HG03103 (cell line): Measurements from ENCODE around the gene GPR3.
"Not testable (repeated sequence)": the region's sequence is repeated elsewhere in the genome, so short reads cannot be mapped to it uniquely, and the experiment has no call there.

Source experiments
- ATAC-seq: cut with Tn5 transposase; IDR thresholded peaks from one replicate; pipeline ENCODE4 v1.9.1; 2021; ENCODE audit warnings: low read depth; ENCODE audit not compliant: unreplicated experiment

Gene GPR3

GRCh38 chr1:27398405-27399149 is 6.2 kb downstream of the GPR3 start:
- no peak for ATAC-seq

- no peak for ATAC-seq
Measured at GRCh38 chr1:27399251-27400025, 7.0 kb downstream of the GPR3 start.

- no peak for ATAC-seq
Measured at GRCh38 chr1:27400082-27400962, 7.9 kb downstream of the GPR3 start.

DNA sequence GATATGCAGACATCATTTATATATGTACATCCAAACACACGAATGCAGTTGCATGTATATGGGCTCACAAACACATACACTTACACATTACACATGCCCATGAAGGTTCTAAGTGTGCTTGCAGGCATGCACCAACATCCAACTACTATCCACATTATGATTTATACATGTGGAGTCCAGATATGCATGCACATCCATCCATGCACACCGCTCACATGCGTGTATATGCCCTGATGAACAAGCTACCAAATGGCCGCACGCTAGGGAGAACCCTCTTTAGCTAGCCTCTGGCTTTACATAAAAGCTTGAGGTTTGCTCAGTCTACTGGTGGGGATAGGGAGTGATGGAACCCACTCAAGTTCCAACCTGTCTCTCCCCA is 8.5 kb downstream of the GPR3 start:
- no peak for ATAC-seq

DNA sequence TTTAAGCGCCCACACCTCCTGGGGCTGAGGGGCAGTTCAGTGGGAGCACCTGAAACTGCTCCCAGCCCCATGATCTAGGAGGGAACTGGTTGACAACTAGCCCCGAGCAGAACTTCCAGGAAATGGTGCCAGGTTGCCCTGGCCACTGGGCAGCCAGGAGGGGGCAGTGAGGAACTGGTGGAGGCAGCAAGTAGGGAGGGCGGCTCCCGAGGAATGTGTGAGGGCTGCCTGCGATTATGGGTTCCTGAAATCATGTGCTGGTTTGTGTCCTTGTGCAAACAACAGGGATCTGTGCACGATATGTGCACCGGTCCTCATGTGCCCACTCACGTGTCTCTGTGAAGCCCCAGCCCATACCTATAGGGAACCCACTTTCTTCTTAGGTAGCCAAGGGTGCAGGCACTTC is 9.9 kb downstream of the GPR3 start:
- no peak for ATAC-seq

DNA sequence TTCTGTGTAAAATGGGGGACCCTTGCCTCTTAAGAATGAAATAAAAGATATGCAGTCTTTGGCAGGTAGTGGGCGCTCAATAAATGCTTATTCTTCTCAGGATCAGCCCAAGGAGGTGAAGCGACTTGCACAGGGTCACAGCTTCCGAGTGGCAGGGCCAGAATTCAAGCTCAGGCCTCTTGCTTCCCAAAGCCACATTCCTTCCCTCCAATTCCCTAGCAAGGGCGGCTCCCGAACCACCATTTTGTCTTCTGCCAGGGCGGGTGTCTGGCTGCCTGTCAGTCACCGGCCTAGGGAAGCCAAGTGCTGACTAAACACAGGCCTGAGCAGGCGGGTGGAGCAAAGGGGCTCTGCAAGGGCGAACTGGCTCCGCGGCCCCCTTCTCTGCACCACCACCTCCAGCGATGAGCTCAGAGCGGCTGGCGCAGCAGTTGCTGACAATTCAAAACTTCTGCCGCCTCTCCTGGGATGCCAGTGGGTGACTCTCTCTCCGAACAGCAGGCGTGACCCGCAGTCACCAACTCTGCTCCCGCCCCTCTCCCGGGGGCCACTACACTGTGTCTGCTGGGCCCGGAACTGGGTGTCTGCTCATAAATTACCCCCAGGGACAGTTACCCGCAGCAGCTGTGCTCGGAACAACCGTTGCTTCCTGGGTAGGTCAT is 10.8 kb downstream of the GPR3 start:
- ATAC-seq, result no peak

DNA sequence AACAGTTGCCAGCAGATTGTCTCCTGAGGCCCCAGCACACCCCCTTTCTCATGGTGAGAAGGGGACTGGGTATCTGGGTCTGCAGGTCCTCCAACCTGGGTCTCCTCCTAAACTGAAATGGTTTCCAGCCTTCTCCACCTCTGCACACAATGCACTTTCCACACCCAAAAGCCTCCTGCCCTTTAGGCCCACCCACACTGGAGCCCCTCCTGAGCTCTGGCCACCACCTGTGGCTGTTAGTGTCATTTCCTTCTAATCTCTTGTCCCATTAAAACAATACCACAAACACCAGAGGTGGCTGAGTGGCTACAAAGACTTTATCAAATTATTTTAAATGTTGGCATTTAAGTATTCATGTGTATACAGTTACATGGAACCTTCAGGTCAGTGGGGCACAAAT is 11.5 kb downstream of the GPR3 start:
- no peak for ATAC-seq

- no peak for ATAC-seq
Measured at GRCh38 chr1:27405074-27405473, 12.7 kb downstream of the GPR3 start.

DNA sequence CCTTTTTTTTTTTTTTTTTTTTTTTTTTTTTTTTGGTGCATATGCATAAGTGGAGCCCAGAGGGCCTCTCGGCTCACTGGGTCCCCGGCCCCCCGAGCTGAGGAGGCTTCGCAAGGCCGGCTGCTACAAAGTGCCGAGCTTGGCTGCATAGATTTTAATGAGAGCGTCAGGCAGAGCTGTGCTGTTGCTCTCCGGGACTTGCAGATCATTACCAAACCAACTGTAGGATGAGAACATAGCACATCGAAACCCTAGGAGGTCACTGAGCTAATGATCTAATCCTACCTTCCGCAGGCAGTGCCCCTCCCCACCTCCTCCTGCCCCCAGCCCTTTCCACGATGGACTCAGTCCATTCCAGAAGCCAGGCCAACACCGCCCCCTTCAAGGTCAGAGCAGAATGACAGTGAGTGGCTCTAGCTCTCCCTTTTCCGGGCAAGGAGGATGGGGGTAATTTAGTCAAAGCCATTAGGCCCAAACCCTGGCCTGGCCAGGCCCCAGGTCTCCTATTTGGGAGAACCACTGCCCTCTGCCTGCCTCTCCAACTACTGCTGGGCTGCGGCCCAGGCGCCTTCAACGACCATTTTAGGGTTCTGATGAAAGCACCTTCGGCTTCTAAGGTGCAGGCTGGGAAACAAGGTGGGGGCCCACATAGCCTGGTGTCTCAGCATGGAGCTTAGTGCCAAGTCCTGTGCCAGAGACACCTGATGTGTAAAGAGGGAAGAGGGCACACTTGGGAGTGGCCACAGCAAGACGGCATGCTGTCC is 13.4 kb downstream of the GPR3 start:
- not testable (repeated sequence) for ATAC-seq

- ATAC-seq, result no peak
Measured at GRCh38 chr1:27406362-27406680, 13.9 kb downstream of the GPR3 start.

GRCh38 chr1:27406791-27407190 is 14.4 kb downstream of the GPR3 start:
- not testable (repeated sequence) for ATAC-seq

GRCh38 chr1:27408151-27408550 is 15.7 kb downstream of the GPR3 start:
- ATAC-seq, result no peak

DNA sequence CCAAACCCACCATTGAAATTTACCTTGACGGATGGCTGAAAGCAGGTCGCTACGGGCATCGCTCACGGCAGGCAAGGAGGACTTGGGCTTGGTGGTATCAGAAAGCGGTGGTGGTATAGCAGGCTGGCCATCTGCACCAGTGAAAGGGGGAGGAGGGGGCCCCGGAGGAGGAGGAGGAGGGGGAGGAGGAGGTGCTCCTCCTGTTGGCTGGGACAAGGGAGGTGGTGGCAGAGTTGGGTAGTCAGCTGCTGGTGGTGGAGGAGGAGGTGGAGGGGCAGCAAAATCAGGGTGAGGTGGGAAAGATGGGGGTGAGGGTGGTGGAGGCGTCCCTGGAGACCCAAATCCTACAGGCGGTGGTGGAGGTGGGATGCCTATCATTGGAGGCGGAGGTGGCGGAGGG is 17.2 kb downstream of the GPR3 start:
- ATAC-seq, result no peak

- ATAC-seq, result no peak
Measured at GRCh38 chr1:27410709-27411108, 18.3 kb downstream of the GPR3 start.

DNA sequence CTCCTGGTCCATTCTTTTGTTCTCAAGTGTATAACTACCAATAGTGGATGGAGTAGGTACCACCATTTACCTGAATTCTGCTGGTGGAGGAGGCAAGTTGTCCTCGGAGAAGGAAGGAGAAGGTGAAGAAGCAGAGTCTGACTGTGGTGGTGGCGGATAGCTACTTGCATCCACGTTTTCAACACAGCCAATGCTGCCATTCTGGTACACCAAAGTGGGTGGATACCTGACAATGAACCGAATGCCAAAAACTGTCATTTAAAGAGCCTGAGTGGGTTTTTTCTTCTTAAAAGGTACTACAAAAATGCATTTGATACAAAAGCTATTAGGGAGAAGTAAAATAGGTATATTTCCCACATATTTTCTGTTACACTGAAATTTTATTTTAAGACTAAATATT is 20.1 kb downstream of the GPR3 start:
- ATAC-seq, result no peak

DNA sequence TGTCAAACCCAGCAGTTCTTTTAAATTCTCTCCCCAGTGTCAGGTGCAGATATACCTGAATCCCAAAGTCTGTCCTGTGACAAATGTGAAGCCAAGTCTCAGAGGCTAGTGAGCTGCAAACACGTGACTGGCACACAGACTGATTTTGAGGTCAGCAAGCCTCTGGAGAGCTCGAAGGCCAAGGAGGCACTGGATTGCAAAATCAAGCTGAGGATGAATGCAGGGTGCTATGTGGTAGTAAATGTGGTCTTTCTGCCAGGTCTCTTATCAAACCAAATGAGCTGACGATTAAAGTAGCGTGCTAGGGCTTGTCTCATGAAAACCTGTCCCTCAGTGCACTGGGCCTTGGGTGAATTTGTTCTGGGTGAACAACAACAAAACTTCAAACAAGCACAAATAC is 20.6 kb downstream of the GPR3 start:
- ATAC-seq, result no peak

GRCh38 chr1:27414091-27414490 is 21.7 kb downstream of the GPR3 start:
- no peak for ATAC-seq

DNA sequence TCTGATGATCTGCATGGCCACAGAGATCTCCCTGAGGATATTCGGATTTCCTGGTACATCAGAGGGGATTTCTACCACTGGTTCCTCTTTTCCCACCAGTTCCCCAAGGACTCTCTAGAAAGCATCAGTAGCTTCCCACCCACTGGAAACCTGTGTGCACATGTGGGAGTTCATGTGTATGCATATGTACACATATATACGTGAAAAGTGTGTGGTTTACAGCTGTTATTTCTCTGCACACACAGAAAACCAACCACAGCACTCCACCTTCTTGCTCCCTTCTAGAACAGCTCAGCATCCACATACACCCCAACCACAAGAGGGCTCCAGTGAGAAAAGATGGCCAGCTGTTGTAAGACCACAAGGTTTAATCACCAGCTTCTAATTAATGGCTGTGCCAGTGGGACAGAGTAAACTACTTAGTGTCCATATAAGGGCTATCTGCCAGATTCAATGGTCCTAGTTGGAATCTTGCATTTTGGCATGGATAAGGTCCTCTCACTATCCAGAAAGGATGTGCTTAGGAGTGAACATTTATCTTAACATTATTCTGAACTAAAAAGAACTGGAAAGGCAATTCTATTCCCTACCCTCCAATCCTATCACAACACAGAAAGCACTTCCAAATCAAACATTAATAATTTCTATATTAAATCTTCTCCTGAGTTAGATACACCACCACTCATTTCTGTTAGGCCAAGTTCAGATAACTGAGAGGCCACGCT is 24.1 kb downstream of the GPR3 start:
- no peak for ATAC-seq

- ATAC-seq, result no peak
Measured at GRCh38 chr1:27417713-27418112, 25.3 kb downstream of the GPR3 start.
